ENCODE measurements around the gene ARL4C. TPM values are rescaled to one million over a fixed set of nuclear protein-coding genes. Genes with fewer than 3 reads are reported as not detected.
"Not testable (repeated sequence)": the region's sequence is repeated elsewhere in the genome, so short reads cannot be mapped to it uniquely, and the experiment has no call there.

Gene ARL4C
- total RNA-seq, 2 experiments from 2014 or later = 27.2 to 32.8 TPM

- ChIA-PET POLR2A (interaction anchor here (0.6 to 0.7 kb wide), 3 partner anchors 9 to 163 kb away, joined by 3 to 9 read pairs (median 5); no protein-coding TSS in a partner anchor), CTCF (interaction anchor here (0.7 to 2.3 kb wide), 10 partner anchors 9 to 166 kb away, joined by 3 to 8 read pairs (median 4); no protein-coding TSS in a partner anchor)
- H3K36me3 Mint-ChIP-seq (ENCODE audit: low read depth) = peaks cover 12% of the 10 kb centered on the region
- H3K9me3 Mint-ChIP-seq (ENCODE audit: low read depth) = peaks cover 11% of the 10 kb centered on the region
- peak overlapping the region; percentile 93 for H3K27ac Mint-ChIP-seq
- DNase-seq = peak; percentile 59
- ATAC-seq, H3K27me3 Mint-ChIP-seq: not testable (repeated sequence)
- peaks cover 77% of the 10 kb centered on the region for H3K4me1 Mint-ChIP-seq
- intact Hi-C loops (cut with DNase I, micrococcal nuclease) = loop anchor here in 1 of 2 experiments (1.0 to 2.0 kb wide), 2 partner anchors 9 to 38 kb away; no protein-coding TSS in a partner anchor
- H3K4me3 Mint-ChIP-seq = peak overlapping the region; percentile 79
These were observed 41.6 kb downstream of the ARL4C start for GRCh38 chr2:234455246-234455645.

- peaks cover 11% of the 10 kb centered on the region for H3K9me3 Mint-ChIP-seq (ENCODE audit: low read depth)
- ATAC-seq = peak; percentile 52
- H3K4me3 Mint-ChIP-seq = peak overlapping the region; percentile 79
- intact Hi-C loops (cut with DNase I, micrococcal nuclease) = loop anchor here (1.0 to 2.0 kb wide), 2 partner anchors 35 to 38 kb away; no protein-coding TSS in a partner anchor
- H3K4me1 Mint-ChIP-seq = peaks cover 80% of the 10 kb centered on the region
- DNase-seq = no peak
- ChIA-PET CTCF (interaction anchor here (0.7 to 2.3 kb wide), 15 partner anchors 8 to 319 kb away, joined by 3 to 8 read pairs (median 4); no protein-coding TSS in a partner anchor), POLR2A (interaction anchor here (0.6 to 1.3 kb wide), 4 partner anchors 8 to 162 kb away, joined by 3 to 9 read pairs (median 4); no protein-coding TSS in a partner anchor)
- no peaks in the 10 kb centered on the region for H3K27me3 Mint-ChIP-seq
- peak overlapping the region; percentile 93 for H3K27ac Mint-ChIP-seq
- peaks cover 12% of the 10 kb centered on the region for H3K36me3 Mint-ChIP-seq (ENCODE audit: low read depth)
These were observed 42.4 kb downstream of the ARL4C start for GRCh38 chr2:234454433-234454832.

- POLR2A ChIA-PET = interaction anchor here (0.6 to 2.0 kb wide), 4 partner anchors 43 to 145 kb away, joined by 3 to 8 read pairs (median 5); partner anchors contain the start of gene ARL4C
- DNase-seq = peak; percentile 61
- H3K4me1 Mint-ChIP-seq = peaks cover 81% of the 10 kb centered on the region
- peak overlapping the region; percentile 79 for H3K4me3 Mint-ChIP-seq
- H3K27ac Mint-ChIP-seq = peak overlapping the region; percentile 93
- H3K9me3 Mint-ChIP-seq (ENCODE audit: low read depth) = peaks cover 7% of the 10 kb centered on the region
- ATAC-seq = peak; percentile 47
- H3K27me3 Mint-ChIP-seq = no peaks in the 10 kb centered on the region
- CTCF ChIA-PET = interaction anchor here (0.6 to 1.8 kb wide), 5 partner anchors 11 to 57 kb away, joined by 3 to 5 read pairs (median 4); no protein-coding TSS in a partner anchor
- intact Hi-C loops (cut with DNase I, micrococcal nuclease) = loop anchor here in 1 of 2 experiments (2.0 kb wide), 2 partner anchors 144 to 162 kb away; no protein-coding TSS in a partner anchor
- peaks cover 16% of the 10 kb centered on the region for H3K36me3 Mint-ChIP-seq (ENCODE audit: low read depth)
These were observed 43.7 kb downstream of the ARL4C start for GRCh38 chr2:234453216-234453615.

- no peaks in the 10 kb centered on the region for H3K9me3 Mint-ChIP-seq (ENCODE audit: low read depth)
- H3K27ac Mint-ChIP-seq = peak overlapping the region; percentile 93
- H3K36me3 Mint-ChIP-seq (ENCODE audit: low read depth) = peaks cover 13% of the 10 kb centered on the region
- intact Hi-C loops (cut with DNase I, micrococcal nuclease) = loop anchor here in 1 of 2 experiments (2.0 kb wide), 2 partner anchors 143 to 161 kb away; no protein-coding TSS in a partner anchor
- ATAC-seq = peak; percentile 34
- no peaks in the 10 kb centered on the region for H3K27me3 Mint-ChIP-seq
- peaks cover 85% of the 10 kb centered on the region for H3K4me1 Mint-ChIP-seq
- ChIA-PET POLR2A (interaction anchor here (0.5 to 2.0 kb wide), 5 partner anchors 12 to 585 kb away, joined by 3 to 8 read pairs (median 6); partner anchors contain the start of gene ARL4C), CTCF (interaction anchor here (0.7 to 1.3 kb wide), 6 partner anchors 9 to 93 kb away, joined by 3 to 4 read pairs (median 3); partner anchors contain the start of gene ARL4C)
- H3K4me3 Mint-ChIP-seq = peak overlapping the region; percentile 79
- no peak for DNase-seq
These were observed 44.8 kb downstream of the ARL4C start for GRCh38 chr2:234451852-234452625.

GRCh38 chr2:234451242-234451641 lies 45.6 kb downstream of the ARL4C start:
- Mint-ChIP-seq H3K27ac (peak overlapping the region; percentile 93), H3K4me3 (peak overlapping the region; percentile 79), H3K36me3 (ENCODE audit: low read depth) (peaks cover 18% of the 10 kb centered on the region), H3K9me3 (ENCODE audit: low read depth) (no peaks in the 10 kb centered on the region), H3K4me1 (peaks cover 86% of the 10 kb centered on the region), H3K27me3 (no peaks in the 10 kb centered on the region)
- ChIA-PET CTCF (interaction anchor here (0.7 to 1.3 kb wide), 7 partner anchors 8 to 94 kb away, joined by 3 to 4 read pairs (median 3); partner anchors contain the start of gene ARL4C), POLR2A (interaction anchor here (0.5 to 2.0 kb wide), 3 partner anchors 13 to 584 kb away, joined by 3 to 8 read pairs (median 6); partner anchors contain the start of gene ARL4C)
- intact Hi-C loops (cut with DNase I, micrococcal nuclease) = no loop called here
- DNase-seq (no peak), ATAC-seq (no peak)

GRCh38 chr2:234450431-234451124 lies 46.3 kb downstream of the ARL4C start:
- CTCF ChIA-PET = interaction anchor here (0.9 to 1.3 kb wide), 2 partner anchors 14 to 18 kb away, joined by 3 to 4 read pairs; no protein-coding TSS in a partner anchor
- intact Hi-C loops (cut with DNase I, micrococcal nuclease) = no loop called here
- H3K27ac Mint-ChIP-seq = peak overlapping the region; percentile 93
- peak overlapping the region; percentile 48 for H3K4me3 Mint-ChIP-seq
- H3K36me3 Mint-ChIP-seq (ENCODE audit: low read depth) = peaks cover 20% of the 10 kb centered on the region
- POLR2A ChIA-PET = interaction anchor here (0.6 kb wide), 1 partner anchor 893 kb away, joined by 3 read pairs; no protein-coding TSS in a partner anchor
- peaks cover 87% of the 10 kb centered on the region for H3K4me1 Mint-ChIP-seq
- H3K9me3 Mint-ChIP-seq (ENCODE audit: low read depth) = no peaks in the 10 kb centered on the region
- DNase-seq (no peak), ATAC-seq (no peak)
- H3K27me3 Mint-ChIP-seq = no peaks in the 10 kb centered on the region

- DNase-seq (no peak), ATAC-seq (no peak)
- POLR2A ChIA-PET = interaction anchor here (0.6 kb wide), 2 partner anchors 21 to 47 kb away, joined by 3 read pairs; no protein-coding TSS in a partner anchor
- intact Hi-C loops (cut with DNase I, micrococcal nuclease) = no loop called here
- Mint-ChIP-seq H3K9me3 (ENCODE audit: low read depth) (no peaks in the 10 kb centered on the region), H3K36me3 (ENCODE audit: low read depth) (peaks cover 24% of the 10 kb centered on the region), H3K4me1 (peaks cover 93% of the 10 kb centered on the region), H3K27ac (peak overlapping the region; percentile 94), H3K4me3 (peak overlapping the region; percentile 56), H3K27me3 (no peaks in the 10 kb centered on the region)
- CTCF ChIA-PET = interaction anchor here (0.7 to 1.1 kb wide), 3 partner anchors 16 to 48 kb away, joined by 3 read pairs; partner anchors contain the start of gene ARL4C
These were observed 48.2 kb downstream of the ARL4C start for GRCh38 chr2:234448506-234449184.

GRCh38 chr2:234447963-234448362 lies 48.9 kb downstream of the ARL4C start:
- intact Hi-C loops (cut with DNase I, micrococcal nuclease) = no loop called here
- peaks cover 24% of the 10 kb centered on the region for H3K36me3 Mint-ChIP-seq (ENCODE audit: low read depth)
- CTCF ChIA-PET = interaction anchor here (0.6 to 2.7 kb wide), 5 partner anchors 11 to 114 kb away, joined by 3 to 12 read pairs (median 3); partner anchors contain the start of gene ARL4C

GRCh38 chr2:234447189-234447588 lies 49.7 kb downstream of the ARL4C start:
- intact Hi-C loops (cut with DNase I, micrococcal nuclease) = no loop called here
- Mint-ChIP-seq H3K36me3 (ENCODE audit: low read depth) (peaks cover 21% of the 10 kb centered on the region), H3K27me3 (no peaks in the 10 kb centered on the region), H3K4me3 (peak overlapping the region; percentile 61), H3K27ac (peak overlapping the region; percentile 94), H3K9me3 (ENCODE audit: low read depth) (no peaks in the 10 kb centered on the region), H3K4me1 (peaks cover 96% of the 10 kb centered on the region)
- ChIA-PET POLR2A (interaction anchor here (0.8 to 1.0 kb wide), 2 partner anchors 22 to 149 kb away, joined by 3 to 5 read pairs; no protein-coding TSS in a partner anchor), CTCF (interaction anchor here (1.0 to 2.7 kb wide), 9 partner anchors 8 to 54 kb away, joined by 3 to 12 read pairs (median 4); partner anchors contain the start of gene ARL4C)
- ATAC-seq = no peak
- no peak for DNase-seq

More at GRCh38 chr2:234447963-234448362, 48.9 kb downstream of the ARL4C start:
- POLR2A ChIA-PET = interaction anchor here (0.6 kb wide), 2 partner anchors 21 to 48 kb away, joined by 3 read pairs; no protein-coding TSS in a partner anchor
- ATAC-seq = no peak
- peaks cover 96% of the 10 kb centered on the region for H3K4me1 Mint-ChIP-seq
- H3K9me3 Mint-ChIP-seq (ENCODE audit: low read depth) = no peaks in the 10 kb centered on the region
- peak overlapping the region; percentile 94 for H3K27ac Mint-ChIP-seq
- no peak for DNase-seq
- H3K4me3 Mint-ChIP-seq = peak overlapping the region; percentile 56
- H3K27me3 Mint-ChIP-seq = no peaks in the 10 kb centered on the region
